ENCODE data around the gene ANP32B.

ANP32B gene

GRCh38 chr9:98056269-98057137 lies 73.4 kb downstream of the ANP32B start, which contains the start of gene NANS:
TSS of gene NANS (plus strand) at chr9:98056732. CDS start at chr9:98056809, 77 bp downstream.
- peak within 1 kb of the TSS; percentile 73 for H3K27ac ChIP-seq
- no peak for TF ChIP-seq Cebpa-rat (IDR thresholded peaks at IDR 0.05)
- H3K9me3 ChIP-seq, result no peaks in the 10 kb centered on the region
- H3K36me3 ChIP-seq, result peaks cover 15% of the 10 kb centered on the region
- H3K4me2 ChIP-seq, result peak within 1 kb of the TSS; percentile 85
- H3K4me1 ChIP-seq, result peaks cover 20% of the 10 kb centered on the region
- no peaks in the 10 kb centered on the region for H3K27me3 ChIP-seq
- peak within 1 kb of the TSS; percentile 81 for H3K9ac ChIP-seq
- H4K20me1 ChIP-seq, result no peaks in the 10 kb centered on the region; the same call in 1 of the 2 replicates
- peak within 1 kb of the TSS; percentile 85 for H3K4me3 ChIP-seq

DNA sequence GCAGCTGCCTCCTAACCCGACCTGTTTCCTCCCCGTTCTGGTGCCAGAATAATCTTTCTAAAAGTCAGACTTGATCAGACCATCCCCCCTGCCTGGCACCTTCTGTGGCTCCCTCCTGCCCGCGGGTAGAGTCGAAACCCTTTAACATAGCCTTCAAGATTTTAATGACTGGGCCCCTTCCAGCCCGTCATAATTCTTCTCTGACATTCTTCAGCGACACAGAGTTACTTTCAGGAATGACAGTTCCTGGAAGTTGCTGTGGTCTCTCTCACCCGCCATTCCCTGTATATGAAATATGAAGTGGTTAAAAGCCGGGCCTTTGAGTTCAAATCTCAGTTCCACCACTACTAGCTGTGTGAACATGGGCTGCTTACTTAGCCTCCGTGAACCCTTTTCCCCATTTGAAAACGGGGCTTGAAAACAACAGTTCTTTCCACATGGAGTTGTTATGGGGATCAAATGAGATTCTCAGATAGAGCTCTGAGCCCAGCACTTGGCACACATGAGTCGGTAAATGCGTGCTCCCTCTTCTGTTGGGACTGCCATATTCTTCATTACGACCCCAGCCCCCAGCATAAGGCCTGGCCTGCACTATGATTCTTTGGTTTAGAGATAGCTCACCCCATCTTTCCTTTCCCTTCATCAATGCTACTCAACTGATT lies 74.1 kb downstream of the ANP32B start:
- TF ChIP-seq Cebpa-rat (IDR thresholded peaks at IDR 0.05), result no peak
- Histone ChIP-seq H3K4me3 (peak overlapping the region; percentile 85), H4K20me1 (no peaks in the 10 kb centered on the region; the same call in 1 of the 2 replicates), H3K9me3 (no peaks in the 10 kb centered on the region), H3K4me2 (peak overlapping the region; percentile 78), H3K27me3 (no peaks in the 10 kb centered on the region), H3K27ac (peak overlapping the region; percentile 73), H3K9ac (peak overlapping the region; percentile 81), H3K36me3 (peaks cover 22% of the 10 kb centered on the region), H3K4me1 (peaks cover 20% of the 10 kb centered on the region)

GRCh38 chr9:98062161-98062560 lies 79.0 kb downstream of the ANP32B start:
- TF ChIP-seq Cebpa-rat (IDR thresholded peaks at IDR 0.05), result no peak
- Histone ChIP-seq H3K4me1 (peaks cover 32% of the 10 kb centered on the region), H3K27ac (no peak overlapping the region), H4K20me1 (no peaks in the 10 kb centered on the region; the same call in 1 of the 2 replicates), H3K9ac (no peak overlapping the region), H3K36me3 (peaks cover 52% of the 10 kb centered on the region), H3K9me3 (no peaks in the 10 kb centered on the region), H3K4me2 (no peak overlapping the region), H3K27me3 (no peaks in the 10 kb centered on the region), H3K4me3 (no peak overlapping the region)

- H4K20me1 ChIP-seq, result no peaks in the 10 kb centered on the region
Measured at GRCh38 chr9:98064623-98065392, 81.7 kb downstream of the ANP32B start.

More at GRCh38 chr9:98064623-98065392, 81.7 kb downstream of the ANP32B start:
- H3K36me3 ChIP-seq, result peaks cover 64% of the 10 kb centered on the region
- no peak for TF ChIP-seq Cebpa-rat (IDR thresholded peaks at IDR 0.05)
- no peak overlapping the region for H3K4me3 ChIP-seq
- no peaks in the 10 kb centered on the region for H3K9me3 ChIP-seq
- no peaks in the 10 kb centered on the region for H3K27me3 ChIP-seq
- no peak overlapping the region for H3K4me2 ChIP-seq
- no peak overlapping the region for H3K27ac ChIP-seq
- H3K4me1 ChIP-seq, result peaks cover 17% of the 10 kb centered on the region
- H3K9ac ChIP-seq, result no peak overlapping the region

Measured in BLaER1 (cell line).